K562 (cell line): Measurements from ENCODE around the gene FAM174C. TPM values are rescaled to one million over a fixed set of nuclear protein-coding genes. Genes with fewer than 3 reads are reported as not detected.
A peak's percentile ranks its signal among the peaks of the same experiment; 100 is the strongest.

Source experiments
- CCAR2 ChIP-seq: fragments of 200-400 bp; formaldehyde crosslinking; IDR thresholded peaks from 2 replicates; pipeline ENCODE4 v1.6.1; 2017; ENCODE audit warnings: mild to moderate bottlenecking, low read depth, low read length
- COPS2 ChIP-seq: fragments of 450-650 bp; conservative IDR thresholded peaks from 2 replicates; pipeline ENCODE4 v1.6.1; 2016; ENCODE audit warnings: mild to moderate bottlenecking, moderate library complexity
- FOXA3 ChIP-seq, 2 experiments: fragments of 450-650 bp in 1 of 2; sonication (generic) in 1 of 2; formaldehyde crosslinking; IDR thresholded peaks in 1 of 2; conservative IDR thresholded peaks in 1 of 2; 2 replicates each; pipeline versions ENCODE4 v1.4.0 to v1.8.0; 2020 to 2022; ENCODE audit warnings: mild to moderate bottlenecking in 2 of 2, missing genetic modification reagents in 1 of 2
- PHF8 ChIP-seq: fragments of 200-600 bp; sonication (generic); IDR thresholded peaks from 2 replicates; pipeline ENCODE4 v1.6.1; 2012; ENCODE audit warnings: mixed run types, mild to moderate bottlenecking, inconsistent platforms, low read length, moderate library complexity, borderline replicate concordance
- POLR2AphosphoS5 ChIP-seq: IDR thresholded peaks from 2 replicates; pipeline ENCODE4 v1.6.1; 2011; ENCODE audit warnings: mild to moderate bottlenecking, low read depth, low read length, moderate library complexity; ENCODE audit not compliant: control insufficient read depth, insufficient read depth
- SOX6 ChIP-seq: fragments of 450-650 bp; IDR thresholded peaks from 2 replicates; pipeline ENCODE4 v1.6.1; 2014; ENCODE audit warnings: mild to moderate bottlenecking
- TAF1 ChIP-seq: IDR thresholded peaks from 2 replicates; pipeline ENCODE4 v1.6.1; 2011; ENCODE audit warnings: mild to moderate bottlenecking, low read length, moderate library complexity; ENCODE audit not compliant: insufficient read depth, control insufficient read depth, severe bottlenecking; ENCODE audit errors: extremely low read depth
- ZNF146 ChIP-seq: IDR thresholded peaks from one replicate; pipeline ENCODE4 v1.6.1; 2018; ENCODE audit warnings: missing compliant biosample characterization; ENCODE audit not compliant: unreplicated experiment
- polyA plus RNA-seq, 8 experiments: library from polyadenylated mRNA; depleted of rRNA in 4 of 8; stranded (reverse) in 5 of 8; unstranded in 3 of 8; fragments of >200 nt; fragmentation: Nextera tagmentation in 2 of 8; fragmentation: Illumina TruSeq in 1 of 8; extraction: Ambion mirVana in 2 of 8; extraction: Trizol in 1 of 8; gene quantifications; 2 replicates each; pipeline versions ENCODE4 v1.2.1 to v1.2.3, GENCODE V29; 2011 to 2014; ENCODE audit warnings: inconsistent platforms in 1 of 8, missing spikeins in 1 of 8
- total RNA-seq, 7 experiments: library from RNA; depleted of rRNA in 6 of 7; stranded (reverse); fragments of >200 nt in 6 of 7; fragmentation: Illumina TruSeq in 2 of 7; extraction: Trizol in 2 of 7; gene quantifications; 2 replicates each; pipeline versions ENCODE4 v1.2.1 to v1.2.3, GENCODE V29; 2011 to 2021; ENCODE audit warnings: low replicate concordance in 1 of 7
- TF ChIP-seq, protein P1 (sequence below), 2 experiments: fragments of 150-350 bp in 1 of 2; IDR thresholded peaks; 2 replicates each; pipeline ENCODE4 v1.6.1; 2012 to 2016; ENCODE audit warnings: low read depth in 2 of 2, low read length in 2 of 2, mild to moderate bottlenecking in 1 of 2, moderate library complexity in 1 of 2
- TF ChIP-seq, protein P2 (sequence below): IDR thresholded peaks from 2 replicates; pipeline ENCODE4 v1.6.1; 2012; ENCODE audit warnings: low read depth, low read length, improper control_type of control experiment, borderline replicate concordance
- TF ChIP-seq, protein P3 (sequence below), 2 experiments: IDR thresholded peaks in 1 of 2; conservative IDR thresholded peaks in 1 of 2; 2 replicates each; pipeline ENCODE4 v1.6.1; 2016; ENCODE audit warnings: low read depth in 2 of 2, mild to moderate bottlenecking in 1 of 2, missing compliant biosample characterization in 1 of 2, missing genetic modification characterization in 1 of 2, moderate library complexity in 1 of 2
- TF ChIP-seq, protein P4 (sequence below): fragments of 250-450 bp; sonication (Bioruptor Pico); IDR thresholded peaks from 2 replicates; pipeline ENCODE4 v1.9.0; 2021; ENCODE audit warnings: mild to moderate bottlenecking, inconsistent platforms

Gene FAM174C
- total and polyA plus RNA-seq, 9 of the 15 experiments (the other 6 are each of a cell fraction or from before 2014, with no cell fraction given), result 0.66 to 89.6 (median 20.3) TPM

DNA sequence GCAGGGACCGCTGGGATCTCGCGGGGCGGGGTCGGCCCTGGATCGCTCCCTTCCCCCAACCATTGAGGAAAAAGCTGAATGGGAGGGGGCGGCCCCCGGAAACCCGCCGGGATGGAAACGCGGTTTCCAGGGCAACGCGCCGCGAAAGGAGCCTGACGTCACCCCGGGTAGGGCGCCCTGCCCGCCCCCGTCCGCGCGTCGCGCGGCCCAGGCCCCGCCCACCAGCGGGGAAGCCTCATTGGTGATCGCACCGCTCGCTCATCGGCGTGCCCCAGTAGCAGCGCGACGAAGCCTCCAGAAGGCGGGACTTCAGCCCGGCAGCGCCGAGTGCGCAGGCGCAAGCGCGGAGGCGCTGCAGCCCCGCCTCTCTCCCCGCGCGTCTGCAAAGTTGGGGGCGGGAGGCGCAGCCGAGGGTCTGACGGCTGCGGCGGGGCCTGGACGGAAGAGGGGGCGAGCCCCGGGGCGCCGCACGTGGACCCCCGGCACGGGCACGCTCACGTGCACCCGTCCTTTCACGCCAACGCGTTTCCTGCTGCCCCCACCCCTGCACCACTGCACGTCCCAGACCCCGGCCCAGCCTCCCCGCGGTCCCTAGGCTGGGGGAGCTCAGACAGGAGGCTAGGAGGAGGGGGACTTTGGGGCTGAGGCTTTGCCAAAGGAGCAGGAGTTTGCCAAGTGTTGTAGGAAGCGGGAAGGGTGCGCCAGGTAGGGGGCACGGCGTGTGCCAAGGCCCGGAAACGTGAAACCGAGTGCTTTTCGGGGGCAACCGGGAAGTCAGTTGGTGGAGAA is 14.4 kb upstream of the FAM174C start (continued):
- TF ChIP-seq, protein P1, sequence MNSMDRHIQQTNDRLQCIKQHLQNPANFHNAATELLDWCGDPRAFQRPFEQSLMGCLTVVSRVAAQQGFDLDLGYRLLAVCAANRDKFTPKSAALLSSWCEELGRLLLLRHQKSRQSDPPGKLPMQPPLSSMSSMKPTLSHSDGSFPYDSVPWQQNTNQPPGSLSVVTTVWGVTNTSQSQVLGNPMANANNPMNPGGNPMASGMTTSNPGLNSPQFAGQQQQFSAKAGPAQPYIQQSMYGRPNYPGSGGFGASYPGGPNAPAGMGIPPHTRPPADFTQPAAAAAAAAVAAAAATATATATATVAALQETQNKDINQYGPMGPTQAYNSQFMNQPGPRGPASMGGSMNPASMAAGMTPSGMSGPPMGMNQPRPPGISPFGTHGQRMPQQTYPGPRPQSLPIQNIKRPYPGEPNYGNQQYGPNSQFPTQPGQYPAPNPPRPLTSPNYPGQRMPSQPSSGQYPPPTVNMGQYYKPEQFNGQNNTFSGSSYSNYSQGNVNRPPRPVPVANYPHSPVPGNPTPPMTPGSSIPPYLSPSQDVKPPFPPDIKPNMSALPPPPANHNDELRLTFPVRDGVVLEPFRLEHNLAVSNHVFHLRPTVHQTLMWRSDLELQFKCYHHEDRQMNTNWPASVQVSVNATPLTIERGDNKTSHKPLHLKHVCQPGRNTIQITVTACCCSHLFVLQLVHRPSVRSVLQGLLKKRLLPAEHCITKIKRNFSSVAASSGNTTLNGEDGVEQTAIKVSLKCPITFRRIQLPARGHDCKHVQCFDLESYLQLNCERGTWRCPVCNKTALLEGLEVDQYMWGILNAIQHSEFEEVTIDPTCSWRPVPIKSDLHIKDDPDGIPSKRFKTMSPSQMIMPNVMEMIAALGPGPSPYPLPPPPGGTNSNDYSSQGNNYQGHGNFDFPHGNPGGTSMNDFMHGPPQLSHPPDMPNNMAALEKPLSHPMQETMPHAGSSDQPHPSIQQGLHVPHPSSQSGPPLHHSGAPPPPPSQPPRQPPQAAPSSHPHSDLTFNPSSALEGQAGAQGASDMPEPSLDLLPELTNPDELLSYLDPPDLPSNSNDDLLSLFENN (IDR thresholded peaks at IDR 0.05; ENCODE audit: low read depth in 2 of 2, low read length in 2 of 2), result no peak
- TF ChIP-seq PHF8 (peak; percentile 45; the same call in 1 of the 2 replicates), COPS2 (no peak), FOXA3 (CRISPR knock-in tag; conservative IDR thresholded peaks at IDR 0.05 in 1 of 2, IDR thresholded peaks at IDR 0.05 in 1 of 2) (0 out of 4 replicates have a peak, but pooled peaks of 1 of the 2 experiments have one; percentile 25), CCAR2 (no peak), SOX6 (no peak), POLR2AphosphoS5 (no peak), TAF1 (no peak), ZNF146 (CRISPR knock-in tag) (no peak)
- TF ChIP-seq, protein P2, sequence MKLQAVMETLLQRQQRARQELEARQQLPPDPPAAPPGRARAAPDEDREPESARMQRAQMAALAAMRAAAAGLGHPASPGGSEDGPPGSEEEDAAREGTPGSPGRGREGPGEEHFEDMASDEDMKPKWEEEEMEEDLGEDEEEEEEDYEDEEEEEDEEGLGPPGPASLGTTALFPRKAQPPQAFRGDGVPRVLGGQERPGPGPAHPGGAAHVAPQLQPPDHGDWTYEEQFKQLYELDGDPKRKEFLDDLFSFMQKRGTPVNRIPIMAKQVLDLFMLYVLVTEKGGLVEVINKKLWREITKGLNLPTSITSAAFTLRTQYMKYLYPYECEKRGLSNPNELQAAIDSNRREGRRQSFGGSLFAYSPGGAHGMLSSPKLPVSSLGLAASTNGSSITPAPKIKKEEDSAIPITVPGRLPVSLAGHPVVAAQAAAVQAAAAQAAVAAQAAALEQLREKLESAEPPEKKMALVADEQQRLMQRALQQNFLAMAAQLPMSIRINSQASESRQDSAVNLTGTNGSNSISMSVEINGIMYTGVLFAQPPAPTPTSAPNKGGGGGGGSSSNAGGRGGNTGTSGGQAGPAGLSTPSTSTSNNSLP, result no peak
- TF ChIP-seq, protein P3, sequence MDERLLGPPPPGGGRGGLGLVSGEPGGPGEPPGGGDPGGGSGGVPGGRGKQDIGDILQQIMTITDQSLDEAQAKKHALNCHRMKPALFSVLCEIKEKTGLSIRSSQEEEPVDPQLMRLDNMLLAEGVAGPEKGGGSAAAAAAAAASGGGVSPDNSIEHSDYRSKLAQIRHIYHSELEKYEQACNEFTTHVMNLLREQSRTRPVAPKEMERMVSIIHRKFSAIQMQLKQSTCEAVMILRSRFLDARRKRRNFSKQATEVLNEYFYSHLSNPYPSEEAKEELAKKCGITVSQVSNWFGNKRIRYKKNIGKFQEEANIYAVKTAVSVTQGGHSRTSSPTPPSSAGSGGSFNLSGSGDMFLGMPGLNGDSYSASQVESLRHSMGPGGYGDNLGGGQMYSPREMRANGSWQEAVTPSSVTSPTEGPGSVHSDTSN (CRISPR knock-in tag; IDR thresholded peaks at IDR 0.05; ENCODE audit: low read depth), result peak; percentile 93
- TF ChIP-seq, protein P3 (tag; conservative IDR thresholded peaks at IDR 0.05; ENCODE audit: low read depth), result peak; percentile 76
- TF ChIP-seq, protein P4, sequence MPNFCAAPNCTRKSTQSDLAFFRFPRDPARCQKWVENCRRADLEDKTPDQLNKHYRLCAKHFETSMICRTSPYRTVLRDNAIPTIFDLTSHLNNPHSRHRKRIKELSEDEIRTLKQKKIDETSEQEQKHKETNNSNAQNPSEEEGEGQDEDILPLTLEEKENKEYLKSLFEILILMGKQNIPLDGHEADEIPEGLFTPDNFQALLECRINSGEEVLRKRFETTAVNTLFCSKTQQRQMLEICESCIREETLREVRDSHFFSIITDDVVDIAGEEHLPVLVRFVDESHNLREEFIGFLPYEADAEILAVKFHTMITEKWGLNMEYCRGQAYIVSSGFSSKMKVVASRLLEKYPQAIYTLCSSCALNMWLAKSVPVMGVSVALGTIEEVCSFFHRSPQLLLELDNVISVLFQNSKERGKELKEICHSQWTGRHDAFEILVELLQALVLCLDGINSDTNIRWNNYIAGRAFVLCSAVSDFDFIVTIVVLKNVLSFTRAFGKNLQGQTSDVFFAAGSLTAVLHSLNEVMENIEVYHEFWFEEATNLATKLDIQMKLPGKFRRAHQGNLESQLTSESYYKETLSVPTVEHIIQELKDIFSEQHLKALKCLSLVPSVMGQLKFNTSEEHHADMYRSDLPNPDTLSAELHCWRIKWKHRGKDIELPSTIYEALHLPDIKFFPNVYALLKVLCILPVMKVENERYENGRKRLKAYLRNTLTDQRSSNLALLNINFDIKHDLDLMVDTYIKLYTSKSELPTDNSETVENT (CRISPR knock-in tag), result no peak
